ENCODE measurements around the gene KBTBD13. TPM values are rescaled to one million over a fixed set of nuclear protein-coding genes. Genes with fewer than 3 reads are reported as not detected.
"Not testable (repeated sequence)": the region's sequence is repeated elsewhere in the genome, so short reads cannot be mapped to it uniquely, and the experiment has no call there.

The KBTBD13 gene
- total RNA-seq, 3 donors from 2014 or later, result 0.09 TPM; not detected in 2

DNA sequence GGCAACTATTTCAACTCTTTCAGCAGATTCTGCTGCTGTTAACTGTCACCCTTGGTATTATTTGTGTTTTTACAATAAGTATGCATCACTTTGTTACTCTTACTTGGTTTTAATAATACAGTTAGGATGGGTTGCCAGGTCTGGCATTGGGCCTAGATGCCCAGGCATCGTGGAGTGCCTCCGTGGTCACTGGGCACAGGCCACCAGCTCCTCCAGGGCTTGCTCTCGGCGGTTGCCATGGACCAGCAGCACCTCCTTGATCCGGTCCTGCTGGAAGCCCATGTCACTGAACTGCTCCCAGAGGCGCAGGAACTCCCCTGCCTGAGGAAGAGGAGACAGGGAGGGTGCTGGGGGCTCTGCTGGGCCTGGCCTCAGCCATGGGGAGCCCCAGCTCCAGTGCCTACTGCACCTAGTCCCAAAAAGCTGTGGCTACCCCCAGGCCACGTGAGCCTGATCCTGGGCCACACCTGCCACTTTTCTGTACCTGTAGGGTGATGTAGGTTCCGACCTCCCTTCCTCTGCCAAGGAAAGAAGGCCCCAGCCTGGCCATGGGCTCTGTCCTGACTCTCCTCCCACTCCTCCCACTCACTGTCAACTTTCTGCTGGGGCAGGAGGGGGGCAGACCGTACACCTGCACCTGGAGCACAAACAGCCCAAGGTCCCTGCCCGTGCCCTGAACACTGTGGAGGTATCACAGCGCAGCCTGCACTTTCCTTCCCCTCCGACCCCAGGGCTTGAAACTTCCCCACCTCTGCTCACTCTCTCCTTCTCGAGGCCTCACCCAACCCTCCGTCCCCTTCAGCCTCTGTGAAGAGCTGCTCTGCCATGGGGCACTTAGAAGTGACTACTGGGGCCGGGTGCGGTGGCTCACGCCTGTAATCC lies 16.6 kb downstream of the KBTBD13 start:
- Histone ChIP-seq H3K9me3 (no peaks in the 10 kb centered on the region), H3K4me1 (ENCODE audit: low read depth) (peaks cover 14% of the 10 kb centered on the region), H3K36me3 (ENCODE audit: low read depth) (no peaks in the 10 kb centered on the region), H3K4me3 (no peak overlapping the region)
- TF ChIP-seq, protein P1, sequence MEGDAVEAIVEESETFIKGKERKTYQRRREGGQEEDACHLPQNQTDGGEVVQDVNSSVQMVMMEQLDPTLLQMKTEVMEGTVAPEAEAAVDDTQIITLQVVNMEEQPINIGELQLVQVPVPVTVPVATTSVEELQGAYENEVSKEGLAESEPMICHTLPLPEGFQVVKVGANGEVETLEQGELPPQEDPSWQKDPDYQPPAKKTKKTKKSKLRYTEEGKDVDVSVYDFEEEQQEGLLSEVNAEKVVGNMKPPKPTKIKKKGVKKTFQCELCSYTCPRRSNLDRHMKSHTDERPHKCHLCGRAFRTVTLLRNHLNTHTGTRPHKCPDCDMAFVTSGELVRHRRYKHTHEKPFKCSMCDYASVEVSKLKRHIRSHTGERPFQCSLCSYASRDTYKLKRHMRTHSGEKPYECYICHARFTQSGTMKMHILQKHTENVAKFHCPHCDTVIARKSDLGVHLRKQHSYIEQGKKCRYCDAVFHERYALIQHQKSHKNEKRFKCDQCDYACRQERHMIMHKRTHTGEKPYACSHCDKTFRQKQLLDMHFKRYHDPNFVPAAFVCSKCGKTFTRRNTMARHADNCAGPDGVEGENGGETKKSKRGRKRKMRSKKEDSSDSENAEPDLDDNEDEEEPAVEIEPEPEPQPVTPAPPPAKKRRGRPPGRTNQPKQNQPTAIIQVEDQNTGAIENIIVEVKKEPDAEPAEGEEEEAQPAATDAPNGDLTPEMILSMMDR (IDR thresholded peaks at IDR 0.05), result no peak
- no peak for DNase-seq
- intact Hi-C loops (cut with DNase I, micrococcal nuclease), result no loop called here
- ATAC-seq, result no peak

DNA sequence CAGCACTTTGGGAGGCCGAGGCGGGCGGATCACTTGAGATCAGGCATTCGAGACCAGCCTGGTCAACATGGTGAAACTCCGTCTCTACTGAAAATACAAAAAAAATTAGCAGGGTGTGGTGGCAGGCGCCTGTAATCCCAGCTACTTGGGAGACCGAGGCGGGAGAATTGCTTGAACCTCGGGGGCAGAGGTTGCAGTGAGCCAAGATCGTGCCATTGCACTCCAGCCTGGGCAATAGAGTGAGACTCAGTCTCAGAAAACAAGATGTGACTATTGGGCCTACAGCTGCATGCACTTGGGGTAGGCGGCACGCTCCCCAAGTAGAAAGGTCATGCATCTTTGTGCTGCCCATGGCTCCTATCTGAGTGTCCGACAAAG lies 17.2 kb downstream of the KBTBD13 start:
- DNase-seq; ATAC-seq; H3K9me3 ChIP-seq; H3K4me3 ChIP-seq; intact Hi-C loops (cut with DNase I, micrococcal nuclease); H3K36me3 ChIP-seq (ENCODE audit: low read depth); H3K4me1 ChIP-seq (ENCODE audit: low read depth): not testable (repeated sequence)

DNA sequence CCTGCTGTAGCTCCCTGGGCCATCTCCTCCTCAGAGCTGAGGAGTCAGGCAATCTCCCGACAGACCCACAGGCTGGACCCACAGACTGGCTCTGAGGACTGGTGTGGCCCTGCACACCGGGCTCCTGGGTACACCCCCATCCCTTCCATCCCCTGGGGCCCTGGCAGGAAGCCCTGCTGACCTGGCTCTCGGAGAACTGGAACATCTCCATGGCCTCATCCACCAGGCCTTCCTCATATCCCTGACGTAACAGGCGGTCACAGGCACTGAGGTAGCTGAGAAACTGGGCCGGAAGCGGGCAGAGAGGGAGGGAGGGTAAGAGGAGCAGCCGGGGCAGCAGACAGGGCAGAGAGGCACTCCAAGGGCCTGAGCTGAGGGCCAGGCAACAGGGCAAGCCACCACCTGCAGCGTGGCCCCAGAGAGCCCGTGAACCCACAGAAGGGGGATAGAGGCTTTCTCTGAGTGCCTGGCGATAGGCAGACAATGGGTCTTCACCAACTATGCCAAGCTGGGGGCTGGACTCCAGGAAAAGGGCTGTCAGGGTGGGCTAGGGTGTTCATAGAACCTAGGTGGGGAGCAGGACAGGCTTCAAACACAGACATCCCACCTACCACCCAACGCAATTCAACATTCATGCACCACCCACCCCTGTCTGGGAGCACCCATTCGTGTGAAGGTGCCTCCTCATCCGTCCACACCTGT lies 17.9 kb downstream of the KBTBD13 start:
- DNase-seq (no peak), ATAC-seq (no peak)
- intact Hi-C loops (cut with DNase I, micrococcal nuclease), result no loop called here
- peaks cover under 1% of the 10 kb centered on the region for H3K4me1 ChIP-seq (ENCODE audit: low read depth)
- no peaks in the 10 kb centered on the region for H3K36me3 ChIP-seq (ENCODE audit: low read depth)
- H3K4me3 ChIP-seq, result no peak overlapping the region
- TF ChIP-seq, protein P1 (IDR thresholded peaks at IDR 0.05), result no peak
- H3K9me3 ChIP-seq, result no peaks in the 10 kb centered on the region

DNA sequence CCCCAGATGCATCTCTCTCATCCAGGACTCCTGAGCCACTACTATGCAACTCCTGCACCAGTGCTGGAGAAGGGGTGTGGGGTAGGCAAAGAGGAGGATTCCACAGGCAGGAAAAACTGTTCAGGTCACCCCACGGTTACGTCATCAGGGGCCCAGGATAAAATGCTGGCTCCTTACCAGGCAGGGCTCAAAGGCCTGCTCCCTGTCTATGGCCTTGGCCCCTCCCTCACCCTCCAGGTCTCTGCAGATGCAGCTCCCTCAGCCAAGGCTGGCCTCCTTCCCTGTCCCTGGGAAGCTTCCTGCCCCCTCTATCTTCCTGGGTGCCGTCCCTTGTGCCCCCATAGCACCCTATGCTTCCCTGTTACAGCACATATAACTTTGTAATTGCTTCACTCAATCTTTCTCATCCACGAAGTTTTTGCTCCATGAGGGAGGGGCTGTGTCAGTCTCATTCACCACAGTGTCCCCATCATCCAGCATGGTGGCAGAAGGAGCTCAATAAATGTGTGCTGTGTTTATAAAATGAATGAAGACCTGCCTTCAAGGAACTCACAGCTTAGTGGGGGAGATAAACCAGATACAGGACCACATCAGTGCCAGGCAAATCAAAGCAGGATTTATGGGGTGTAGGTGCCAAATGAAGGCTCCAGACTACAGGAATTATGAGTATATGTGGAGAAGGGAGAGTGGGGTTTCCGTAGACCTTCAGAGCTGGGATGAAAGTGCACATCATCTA lies 18.6 kb downstream of the KBTBD13 start:
- no peaks in the 10 kb centered on the region for H3K36me3 ChIP-seq (ENCODE audit: low read depth)
- DNase-seq, result peak in 1 of 3 donors; percentile 47
- ATAC-seq, result peak; percentile 38
- TF ChIP-seq, protein P1 (IDR thresholded peaks at IDR 0.05), result no peak
- no peaks in the 10 kb centered on the region for H3K9me3 ChIP-seq
- H3K4me1 ChIP-seq (ENCODE audit: low read depth), result no peaks in the 10 kb centered on the region
- intact Hi-C loops (cut with DNase I, micrococcal nuclease), result no loop called here
- no peak overlapping the region for H3K4me3 ChIP-seq

DNA sequence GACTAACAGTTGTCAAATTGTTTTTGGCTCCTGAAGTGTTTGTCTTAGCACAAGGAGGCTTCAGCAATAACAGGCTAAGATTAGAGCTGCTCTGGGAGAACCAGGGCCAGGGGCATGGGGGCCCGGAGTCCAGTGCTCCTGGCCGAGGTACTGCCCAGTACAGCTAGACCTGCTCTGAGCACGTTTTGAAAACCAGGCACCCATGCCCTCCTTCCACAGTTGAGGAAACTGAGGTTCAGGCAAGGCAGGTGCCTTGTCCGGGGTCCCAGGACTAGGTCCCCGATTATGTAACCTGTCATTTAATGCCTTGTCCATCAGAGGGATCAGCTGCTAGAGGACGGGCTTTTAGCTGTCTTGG lies 19.2 kb downstream of the KBTBD13 start:
- H3K9me3 ChIP-seq, result no peaks in the 10 kb centered on the region
- no peak for ATAC-seq
- H3K4me3 ChIP-seq, result no peak overlapping the region
- TF ChIP-seq, protein P1 (IDR thresholded peaks at IDR 0.05), result no peak
- H3K36me3 ChIP-seq (ENCODE audit: low read depth), result no peaks in the 10 kb centered on the region
- H3K4me1 ChIP-seq (ENCODE audit: low read depth), result peaks cover 5% of the 10 kb centered on the region
- intact Hi-C loops (cut with DNase I, micrococcal nuclease), result no loop called here
- no peak for DNase-seq
